Measurements from ENCODE around the gene TBC1D8. TPM values are rescaled to one million over a fixed set of nuclear protein-coding genes. Genes with fewer than 3 reads are reported as not detected.

The TBC1D8 gene
- total and polyA plus RNA-seq, 2 donors (not counting 1 experiment from before 2014, with no cell fraction given) = 1.7 to 15.7 TPM

GRCh38 chr2:101124643-101125366 lies 26.4 kb downstream of the TBC1D8 start:
- peaks cover 0 to 6% (median 0%) of the 10 kb centered on the region in 4 experiments for H3K27me3 ChIP-seq (replicated peaks in 1 of 4; ENCODE audit: control extremely low read depth in 1 of 4, control insufficient read depth in 3 of 4, insufficient read depth in 4 of 4, low read length in 3 of 4)
- TF ChIP-seq, protein P1, sequence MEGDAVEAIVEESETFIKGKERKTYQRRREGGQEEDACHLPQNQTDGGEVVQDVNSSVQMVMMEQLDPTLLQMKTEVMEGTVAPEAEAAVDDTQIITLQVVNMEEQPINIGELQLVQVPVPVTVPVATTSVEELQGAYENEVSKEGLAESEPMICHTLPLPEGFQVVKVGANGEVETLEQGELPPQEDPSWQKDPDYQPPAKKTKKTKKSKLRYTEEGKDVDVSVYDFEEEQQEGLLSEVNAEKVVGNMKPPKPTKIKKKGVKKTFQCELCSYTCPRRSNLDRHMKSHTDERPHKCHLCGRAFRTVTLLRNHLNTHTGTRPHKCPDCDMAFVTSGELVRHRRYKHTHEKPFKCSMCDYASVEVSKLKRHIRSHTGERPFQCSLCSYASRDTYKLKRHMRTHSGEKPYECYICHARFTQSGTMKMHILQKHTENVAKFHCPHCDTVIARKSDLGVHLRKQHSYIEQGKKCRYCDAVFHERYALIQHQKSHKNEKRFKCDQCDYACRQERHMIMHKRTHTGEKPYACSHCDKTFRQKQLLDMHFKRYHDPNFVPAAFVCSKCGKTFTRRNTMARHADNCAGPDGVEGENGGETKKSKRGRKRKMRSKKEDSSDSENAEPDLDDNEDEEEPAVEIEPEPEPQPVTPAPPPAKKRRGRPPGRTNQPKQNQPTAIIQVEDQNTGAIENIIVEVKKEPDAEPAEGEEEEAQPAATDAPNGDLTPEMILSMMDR (IDR thresholded peaks at IDR 0.05) = no peak
- TF ChIP-seq EZH2 (IDR thresholded peaks at IDR 0.05; ENCODE audit: borderline replicate concordance, insufficient read depth, low read depth, low read length, poor library complexity, severe bottlenecking) = no peak
- ChIA-PET CTCF (interaction anchor here (1.3 kb wide), 1 partner anchor 18 kb away, joined by 4 read pairs; no protein-coding TSS in a partner anchor), POLR2A (no interaction called here)
- intact Hi-C loops (cut with micrococcal nuclease) = no loop called here
- no peaks in the 10 kb centered on the region for H4K20me1 ChIP-seq (ENCODE audit: control insufficient read depth, insufficient read depth, low read length, poor library complexity, severe bottlenecking)
- H3K9me3 ChIP-seq (ENCODE audit: control extremely low read depth in 1 of 3, control insufficient read depth in 2 of 3, insufficient read depth in 1 of 3, low read length in 2 of 3) = no peaks in the 10 kb centered on the region
- H2AFZ ChIP-seq (ENCODE audit: insufficient read depth, low read depth, low read length, poor library complexity, severe bottlenecking) = no peak overlapping the region
- ATAC-seq (ENCODE audit: low read depth) (no peak), DNase-seq (no peak)
- no peak overlapping the region for H3K4me2 ChIP-seq (replicated peaks; ENCODE audit: low read depth, low read length, poor library complexity, severe bottlenecking)
- no peaks in the 10 kb centered on the region for H3K4me1 Mint-ChIP-seq
- no peak overlapping the region for H3K4me3 ChIP-seq (ENCODE audit: control extremely low read depth in 1 of 5, extremely low read depth in 1 of 5, insufficient read depth in 1 of 5, low read depth in 2 of 5, low read length in 4 of 5)
- 89% methylated on average over 5 of the region's 7 CpGs for WGBS (ENCODE audit: insufficient coverage)
- H3K4me3 Mint-ChIP-seq = no peak overlapping the region
- H3K9ac ChIP-seq (ENCODE audit: low read length) = no peak overlapping the region
- no peaks in the 10 kb centered on the region for H3K79me2 ChIP-seq (ENCODE audit: control insufficient read depth, insufficient read depth, low read length)
- no peaks in the 10 kb centered on the region for H3K9me3 Mint-ChIP-seq (ENCODE audit: insufficient read depth)
- no peaks in the 10 kb centered on the region for H3K36me3 ChIP-seq (replicated peaks in 1 of 2; ENCODE audit: control extremely low read depth in 1 of 2, control insufficient read depth in 1 of 2, extremely low read depth in 1 of 2, insufficient read depth in 2 of 2, low read length in 1 of 2)
- H3K27me3 Mint-ChIP-seq = peaks cover 30% of the 10 kb centered on the region
- H3K27ac ChIP-seq (ENCODE audit: low read length in 2 of 2) = no peak overlapping the region
- H3K4me1 ChIP-seq (ENCODE audit: control insufficient read depth in 2 of 2, insufficient read depth in 2 of 2, low read length in 2 of 2) = no peaks in the 10 kb centered on the region
- H3K27ac Mint-ChIP-seq = no peak overlapping the region

- H3K9me3 Mint-ChIP-seq (ENCODE audit: insufficient read depth) = no peaks in the 10 kb centered on the region
- no peaks in the 10 kb centered on the region for H4K20me1 ChIP-seq (ENCODE audit: control insufficient read depth, insufficient read depth, low read length, poor library complexity, severe bottlenecking)
- H3K4me1 ChIP-seq (ENCODE audit: control insufficient read depth in 2 of 2, insufficient read depth in 2 of 2, low read length in 2 of 2) = no peaks in the 10 kb centered on the region
- H3K4me2 ChIP-seq (replicated peaks; ENCODE audit: low read depth, low read length, poor library complexity, severe bottlenecking) = no peak overlapping the region
- ChIA-PET POLR2A (no interaction called here), CTCF (interaction anchor here (1.3 kb wide), 1 partner anchor 17 kb away, joined by 4 read pairs; no protein-coding TSS in a partner anchor)
- H3K4me1 Mint-ChIP-seq = no peaks in the 10 kb centered on the region
- no peaks in the 10 kb centered on the region for H3K9me3 ChIP-seq (ENCODE audit: control extremely low read depth in 1 of 3, control insufficient read depth in 2 of 3, insufficient read depth in 1 of 3, low read length in 2 of 3)
- no peak overlapping the region for H2AFZ ChIP-seq (ENCODE audit: insufficient read depth, low read depth, low read length, poor library complexity, severe bottlenecking)
- ATAC-seq (ENCODE audit: low read depth) = no peak
- peaks cover 37% of the 10 kb centered on the region for H3K27me3 Mint-ChIP-seq
- H3K27ac ChIP-seq (ENCODE audit: low read length in 2 of 2) = no peak overlapping the region
- H3K9ac ChIP-seq (ENCODE audit: low read length) = no peak overlapping the region
- intact Hi-C loops (cut with micrococcal nuclease) = no loop called here
- H3K27ac Mint-ChIP-seq = no peak overlapping the region
- peaks cover 0 to 6% (median 0%) of the 10 kb centered on the region in 4 experiments for H3K27me3 ChIP-seq (replicated peaks in 1 of 4; ENCODE audit: control extremely low read depth in 1 of 4, control insufficient read depth in 3 of 4, insufficient read depth in 4 of 4, low read length in 3 of 4)
- no peak overlapping the region for H3K4me3 Mint-ChIP-seq
- no peaks in the 10 kb centered on the region for H3K36me3 ChIP-seq (replicated peaks in 1 of 2; ENCODE audit: control extremely low read depth in 1 of 2, control insufficient read depth in 1 of 2, extremely low read depth in 1 of 2, insufficient read depth in 2 of 2, low read length in 1 of 2)
- no peaks in the 10 kb centered on the region for H3K79me2 ChIP-seq (ENCODE audit: control insufficient read depth, insufficient read depth, low read length)
- H3K4me3 ChIP-seq (ENCODE audit: control extremely low read depth in 1 of 5, extremely low read depth in 1 of 5, insufficient read depth in 1 of 5, low read depth in 2 of 5, low read length in 4 of 5) = no peak overlapping the region
- no CpG with 5 or more reads among the region's 5 CpGs for WGBS (ENCODE audit: insufficient coverage)
- TF ChIP-seq EZH2 (IDR thresholded peaks at IDR 0.05; ENCODE audit: borderline replicate concordance, insufficient read depth, low read depth, low read length, poor library complexity, severe bottlenecking) = no peak
- TF ChIP-seq, protein P1 (IDR thresholded peaks at IDR 0.05) = no peak
- DNase-seq = no peak
Measured at GRCh38 chr2:101123795-101124471, 27.2 kb downstream of the TBC1D8 start.

Data from B cell (primary cell).